Spleen (tissue), 7 donors: ENCODE data around the gene OTULIN.

ENCODE experiments used
- CTCF ChIP-seq, 11 experiments: fragments of 200-600 bp in 7 of 11; fragments of 450-650 bp in 4 of 11; sonication (generic) in 4 of 11; IDR thresholded peaks in 8 of 11; conservative IDR thresholded peaks in 3 of 11; 1 replicate in 7 of 11; 2 replicates in 4 of 11; pipeline versions ENCODE4 v1.4.0 to v1.8.0; 2016 to 2021; ENCODE audit warnings: antibody characterized with exemption in 11 of 11, inconsistent platforms in 4 of 11, mild to moderate bottlenecking in 1 of 11
- POLR2A ChIP-seq, 3 donors: fragments of 450-650 bp; IDR thresholded peaks; one replicate each; pipeline ENCODE4 v1.5.1; 2017; ENCODE audit warnings: antibody characterized with exemption in 3 of 3, mild to moderate bottlenecking in 1 of 3
- POLR2AphosphoS5 ChIP-seq, 3 donors: sonication (generic); formaldehyde crosslinking; IDR thresholded peaks; one replicate each; pipeline ENCODE4 v1.5.1; 2017; ENCODE audit warnings: antibody characterized with exemption in 3 of 3
- donor health status: DM: no; HTN: no; CAD: no; lungs with moderate emphysema.
- donor health status: DM: no; HTN: no; CAD: no.
- donor health status: DM: no; HTN: no; CAD: no.

- no peak for TF ChIP-seq POLR2A (IDR thresholded peaks at IDR 0.05)
- no peak for TF ChIP-seq CTCF (IDR thresholded peaks at IDR 0.05 in 8 of 11, conservative IDR thresholded peaks at IDR 0.05 in 3 of 11)
- no peak for TF ChIP-seq POLR2AphosphoS5 (IDR thresholded peaks at IDR 0.05)
Measured at GRCh38 chr5:14686517-14686916, 22.0 kb downstream of the OTULIN start.
